D341Med (cell line): ENCODE measurements around the gene PLXNB3.

Experiments used
- DNase-seq: peaks from one replicate; pipeline ENCODE4 v3.0.0; 2012; ENCODE audit warnings: low spot score

The PLXNB3 gene

GRCh38 chrX:153773741-153774575 lies 9.9 kb downstream of the PLXNB3 start:
- peak; percentile 18 for DNase-seq

- peak; percentile 4 for DNase-seq
Observed at GRCh38 chrX:153774576-153775292, 10.7 kb downstream of the PLXNB3 start.

- DNase-seq: peak; percentile 15
Observed at GRCh38 chrX:153775293-153776119, 11.5 kb downstream of the PLXNB3 start.

- peak; percentile 23 for DNase-seq
Observed at GRCh38 chrX:153776120-153776599, 12.1 kb downstream of the PLXNB3 start.

DNA sequence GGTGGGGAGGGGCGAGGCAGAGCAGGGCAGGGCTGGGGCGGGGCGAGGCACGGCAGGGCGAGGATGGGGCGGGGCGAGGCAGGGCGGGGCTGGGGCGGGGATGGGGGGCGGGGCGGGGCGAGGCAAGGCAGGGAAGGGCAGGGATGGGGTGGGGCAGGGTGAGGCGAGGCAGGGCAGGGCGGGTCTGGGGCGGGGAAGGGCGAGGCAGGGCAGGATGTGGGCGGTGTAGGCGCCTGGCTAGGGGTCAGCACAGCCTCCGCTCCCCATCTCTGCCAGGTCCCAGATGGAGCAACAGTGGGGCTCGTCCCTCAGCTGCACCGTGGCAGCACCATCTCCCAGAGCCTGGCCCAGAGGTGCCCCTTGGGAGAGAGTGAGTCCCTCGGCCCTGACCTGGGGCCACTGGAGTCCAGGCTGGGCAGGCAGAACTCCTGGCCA lies 12.6 kb downstream of the PLXNB3 start:
- peak; percentile 47 for DNase-seq

DNA sequence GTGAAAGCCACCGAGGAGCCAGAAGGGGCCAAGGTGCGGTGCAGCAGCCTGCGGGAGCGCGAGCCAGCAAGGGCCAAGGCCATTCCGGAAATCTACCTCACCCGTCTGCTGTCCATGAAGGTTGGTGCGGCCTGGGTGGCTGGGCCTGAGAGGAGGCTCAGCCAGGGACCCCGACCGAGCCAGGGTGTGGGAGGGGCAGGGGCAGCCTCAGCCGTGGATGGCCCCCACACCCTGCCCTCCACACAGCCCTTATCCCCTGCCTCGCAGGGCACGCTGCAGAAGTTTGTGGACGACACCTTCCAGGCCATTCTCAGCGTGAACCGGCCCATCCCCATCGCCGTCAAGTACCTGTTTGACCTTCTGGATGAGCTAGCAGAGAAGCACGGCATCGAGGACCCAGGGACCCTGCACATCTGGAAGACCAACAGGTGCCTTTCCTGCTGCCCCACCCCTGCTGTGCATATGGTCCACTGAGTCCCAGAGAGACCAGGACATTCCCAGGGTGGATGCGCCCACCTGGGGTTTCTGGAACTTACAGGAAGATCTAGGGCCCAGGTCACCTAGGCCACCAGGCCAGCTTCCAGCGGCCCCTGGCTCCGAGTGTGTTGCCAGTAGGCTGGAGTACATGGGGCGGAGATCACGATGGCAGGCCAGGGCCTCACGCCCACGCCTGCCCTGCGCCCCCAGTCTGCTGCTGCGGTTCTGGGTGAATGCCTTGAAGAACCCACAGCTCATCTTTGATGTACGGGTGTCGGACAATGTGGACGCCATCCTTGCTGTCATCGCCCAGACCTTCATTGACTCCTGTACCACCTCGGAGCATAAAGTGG lies 13.4 kb downstream of the PLXNB3 start:
- DNase-seq: peak; percentile 14

DNA sequence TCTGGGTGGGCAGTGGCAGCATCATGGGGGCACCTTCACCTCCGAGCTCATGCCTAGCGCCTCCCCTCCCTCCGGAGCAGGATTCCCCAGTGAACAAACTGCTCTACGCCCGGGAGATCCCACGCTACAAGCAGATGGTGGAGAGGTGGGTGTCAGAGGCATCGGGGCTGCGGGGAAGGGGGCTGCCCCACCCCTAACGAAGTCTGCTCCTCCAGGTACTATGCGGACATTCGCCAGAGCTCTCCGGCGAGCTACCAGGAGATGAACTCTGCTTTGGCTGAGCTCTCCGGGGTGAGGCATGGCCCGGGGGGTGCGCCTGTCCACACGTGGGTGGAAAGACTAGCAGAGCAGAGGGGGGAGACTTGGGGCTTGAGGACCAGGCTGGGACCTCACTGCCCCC lies 14.1 kb downstream of the PLXNB3 start:
- DNase-seq: no peak

- no peak for DNase-seq
Observed at GRCh38 chrX:153778684-153779101, 14.6 kb downstream of the PLXNB3 start.

DNA sequence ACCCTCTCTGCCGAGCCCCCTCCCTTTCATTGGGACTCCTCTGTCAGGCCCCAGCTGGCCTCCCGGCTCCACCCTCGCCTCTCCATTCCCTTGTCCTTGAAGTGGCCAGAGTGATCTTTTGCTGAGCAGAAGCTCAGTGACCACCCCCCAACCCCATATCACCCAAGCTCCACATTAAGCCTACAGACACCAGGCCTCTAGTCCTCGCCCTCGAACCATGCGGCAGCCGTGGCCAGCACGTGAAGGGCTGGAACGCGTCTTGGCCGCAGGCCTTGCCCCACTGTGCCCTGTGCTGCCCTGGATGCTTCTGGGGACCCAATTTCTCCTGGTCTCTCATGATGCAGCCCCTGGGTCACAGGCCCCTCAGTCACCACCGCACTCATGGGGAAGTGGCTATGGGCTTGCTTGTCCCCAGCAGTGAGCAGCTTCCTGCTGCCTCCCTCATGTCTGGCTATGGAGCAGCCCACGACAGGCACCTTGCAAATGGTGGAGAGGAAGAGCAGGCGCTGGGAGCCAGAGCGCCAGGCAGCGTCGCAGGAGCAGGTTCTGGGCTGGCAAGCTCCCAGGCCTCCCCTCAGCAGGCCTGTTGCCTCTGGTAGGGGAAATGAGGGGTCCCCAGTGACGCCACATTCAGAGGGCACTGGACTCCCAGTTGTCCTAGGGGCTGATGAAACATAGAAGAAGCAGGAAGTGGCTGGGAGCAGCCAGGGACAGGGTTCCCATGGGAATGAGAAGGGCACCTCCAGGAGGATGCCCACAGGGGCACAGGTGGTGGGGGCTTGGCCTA lies 16.0 kb downstream of the PLXNB3 start:
- no peak for DNase-seq

GRCh38 chrX:153780678-153781427 lies 16.8 kb downstream of the PLXNB3 start, which contains the start of gene SRPK3:
TSS of gene SRPK3 (plus strand) at chrX:153781041. CDS start at chrX:153781087, 46 bp downstream.
- DNase-seq: no peak

DNA sequence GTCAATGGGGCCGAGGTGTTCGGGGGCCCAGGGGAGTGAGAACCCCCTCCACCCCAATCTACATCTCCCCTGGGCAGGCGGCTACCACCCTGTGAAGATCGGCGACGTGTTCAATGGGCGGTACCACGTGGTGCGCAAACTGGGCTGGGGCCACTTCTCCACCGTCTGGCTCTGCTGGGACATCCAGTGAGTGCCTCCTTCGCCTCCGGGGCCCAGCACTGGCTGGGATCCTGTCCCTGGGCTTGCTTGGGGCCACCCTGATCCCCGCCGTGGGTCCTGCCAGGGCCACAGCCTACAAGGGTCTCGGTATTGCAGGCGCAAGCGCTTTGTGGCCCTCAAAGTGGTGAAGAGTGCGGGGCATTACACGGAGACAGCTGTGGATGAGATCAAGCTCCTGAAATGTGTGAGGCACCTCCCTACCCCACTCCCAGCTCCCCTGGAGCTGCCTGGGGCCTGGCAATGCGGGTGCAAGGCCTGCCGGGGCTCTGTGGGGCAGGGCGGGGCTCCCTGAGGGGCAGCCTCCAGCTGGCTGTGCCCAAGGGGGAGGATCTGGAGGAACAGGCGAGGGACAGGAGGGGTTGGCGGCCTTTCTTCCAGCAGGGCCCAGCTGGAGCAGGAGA lies 17.5 kb downstream of the PLXNB3 start:
- no peak for DNase-seq

DNA sequence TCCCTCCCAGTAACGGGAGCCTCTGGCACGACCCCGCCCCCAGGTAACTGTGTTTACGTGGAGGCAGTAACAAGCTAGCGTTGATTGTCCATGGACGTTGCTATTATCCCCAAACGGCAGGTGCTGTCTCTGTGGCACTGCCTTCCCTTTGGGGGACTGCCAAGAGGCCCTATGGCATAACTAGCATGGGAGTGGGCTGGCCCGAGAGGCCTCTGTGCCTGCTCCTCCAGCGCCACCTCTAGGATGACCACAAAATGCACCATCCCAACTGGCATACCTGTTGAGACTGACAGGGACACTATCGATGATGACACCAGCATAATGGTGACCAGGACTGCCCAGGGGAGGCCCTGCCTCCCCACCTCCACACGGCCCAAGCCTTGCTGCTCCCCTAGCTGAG lies 18.3 kb downstream of the PLXNB3 start:
- no peak for DNase-seq

GRCh38 chrX:153782871-153783270 lies 18.8 kb downstream of the PLXNB3 start:
- DNase-seq: no peak

- DNase-seq: no peak
Observed at GRCh38 chrX:153783378-153784013, 19.4 kb downstream of the PLXNB3 start.

DNA sequence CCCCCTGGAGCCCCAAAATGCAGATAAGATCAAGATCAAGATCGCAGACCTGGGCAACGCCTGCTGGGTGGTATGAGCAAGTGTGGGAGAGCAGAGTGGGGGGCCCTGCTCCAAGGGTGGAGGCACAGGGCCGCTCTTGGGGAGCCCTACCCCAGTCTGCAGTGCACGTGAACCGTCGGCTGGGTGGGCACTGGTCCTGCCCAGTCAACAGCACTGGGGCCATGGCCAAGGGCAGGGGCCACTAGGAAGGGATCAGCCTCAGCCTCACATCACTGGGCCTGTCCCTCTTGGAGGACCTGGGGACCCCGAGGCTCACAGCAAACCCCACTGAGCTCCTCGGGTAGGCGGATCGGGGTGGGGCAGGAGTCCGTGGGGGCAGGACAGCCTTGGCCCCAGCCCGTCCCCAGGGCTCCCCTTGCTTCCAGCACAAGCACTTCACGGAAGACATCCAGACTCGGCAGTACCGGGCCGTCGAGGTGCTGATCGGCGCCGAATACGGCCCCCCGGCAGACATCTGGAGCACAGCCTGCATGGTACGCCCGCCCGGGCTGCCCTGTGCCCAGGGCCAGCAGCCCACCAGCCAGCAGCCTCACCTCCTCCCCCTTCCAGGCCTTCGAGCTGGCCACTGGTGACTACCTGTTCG lies 20.4 kb downstream of the PLXNB3 start:
- DNase-seq: no peak

GRCh38 chrX:153786669-153787068 lies 22.6 kb downstream of the PLXNB3 start:
- DNase-seq: no peak

DNA sequence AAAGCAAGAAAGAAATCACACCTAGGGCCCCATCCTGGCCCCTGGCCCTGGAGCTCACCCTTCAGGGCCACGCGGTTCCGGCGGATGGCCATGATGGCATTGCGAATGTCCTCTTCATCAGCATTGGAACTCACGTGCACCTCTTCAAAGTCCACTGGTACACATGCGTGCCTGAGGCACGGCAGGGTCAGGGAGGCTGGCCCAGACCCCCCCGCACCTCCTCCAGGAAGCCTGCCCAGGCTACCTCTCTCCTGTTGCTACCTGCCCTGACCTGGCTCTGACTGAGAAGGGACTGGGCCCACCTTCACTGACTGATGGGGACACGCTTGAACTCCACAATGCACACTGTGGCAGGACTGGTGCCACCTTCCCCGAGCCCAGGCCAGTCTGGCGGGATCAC lies 25.6 kb downstream of the PLXNB3 start:
- DNase-seq: no peak
